Measurements from ENCODE around the gene BCR. TPM values are rescaled to one million over a fixed set of nuclear protein-coding genes. Genes with fewer than 3 reads are reported as not detected.

BCR gene
- total and polyA plus RNA-seq, 2 of the 13 experiments (the other 11 are each of a cell fraction or from before 2014, with no cell fraction given): 19.9 to 33.6 TPM

- TF ChIP-seq MED8 (CRISPR knock-in tag; IDR thresholded peaks at IDR 0.05; ENCODE audit: insufficient replicate concordance) (no peak), ZNF282 (IDR thresholded peaks at IDR 0.05; ENCODE audit: partially characterized antibody) (no peak), ZEB1 (IDR thresholded peaks at IDR 0.05; ENCODE audit: insufficient replicate concordance, low read depth) (no peak), KDM1A (CRISPR knock-in tag; IDR thresholded peaks at IDR 0.05) (no peak), ZNF839 (CRISPR knock-in tag; IDR thresholded peaks at IDR 0.05; ENCODE audit: borderline replicate concordance) (no peak), MXD3 (CRISPR knock-in tag; IDR thresholded peaks at IDR 0.05) (no peak), XBP1 (CRISPR knock-in tag; IDR thresholded peaks at IDR 0.05) (no peak), POLR2AphosphoS5 (IDR thresholded peaks at IDR 0.05; ENCODE audit: low read depth, low read length) (no peak), CENPBD1 (CRISPR knock-in tag; IDR thresholded peaks at IDR 0.05; ENCODE audit: borderline replicate concordance, low read depth) (no peak), HNRNPL (IDR thresholded peaks at IDR 0.05; ENCODE audit: low read depth, low read length) (no peak), ARNTL (CRISPR knock-in tag; IDR thresholded peaks at IDR 0.05) (no peak), ATF1 (CRISPR knock-in tag; IDR thresholded peaks at IDR 0.05) (no peak), ZNF333 (CRISPR knock-in tag; IDR thresholded peaks at IDR 0.05; ENCODE audit: borderline replicate concordance) (no peak), ZNF432 (CRISPR knock-in tag; IDR thresholded peaks at IDR 0.05; ENCODE audit: borderline replicate concordance) (no peak), TFAP4 (IDR thresholded peaks at IDR 0.05; ENCODE audit: borderline replicate concordance, low read depth) (peak; percentile 96), ZNF678 (CRISPR knock-in tag; IDR thresholded peaks at IDR 0.05) (no peak), SYNCRIP (IDR thresholded peaks at IDR 0.05; ENCODE audit: insufficient read depth, low read depth, low read length) (no peak), TAF1 (CRISPR knock-in tag; IDR thresholded peaks at IDR 0.05) (peak; percentile 11; the same call in 1 of the 2 replicates), SMARCC2 (IDR thresholded peaks at IDR 0.05) (no peak), ZNF138 (CRISPR knock-in tag; IDR thresholded peaks at IDR 0.05; ENCODE audit: low read depth) (no peak), ZNF3 (CRISPR knock-in tag; IDR thresholded peaks at IDR 0.05) (no peak), RFXAP (CRISPR knock-in tag; IDR thresholded peaks at IDR 0.05; ENCODE audit: borderline replicate concordance) (no peak), NR3C1 (CRISPR knock-in tag; IDR thresholded peaks at IDR 0.05) (no peak), ZNF770 (CRISPR knock-in tag; IDR thresholded peaks at IDR 0.05) (peak; percentile 73), ZIK1 (CRISPR knock-in tag; IDR thresholded peaks at IDR 0.05; ENCODE audit: borderline replicate concordance, low read depth) (no peak), TOE1 (CRISPR knock-in tag; IDR thresholded peaks at IDR 0.05) (no peak), HNRNPK (IDR thresholded peaks at IDR 0.05; ENCODE audit: low read depth, low read length, poor library complexity, severe bottlenecking) (no peak), CAMTA2 (CRISPR knock-in tag; IDR thresholded peaks at IDR 0.05; ENCODE audit: borderline replicate concordance) (no peak)
Measured at GRCh38 chr22:23246982-23247766, 66.9 kb downstream of the BCR start (continued).
